ENCODE measurements around the gene HPS1.

Gene HPS1

GRCh38 chr10:98370831-98371820, 75.6 kb downstream of the HPS1 start:
- FAIRE-seq (no peak), DNase-seq (ENCODE audit: insufficient read length, low spot score) (no peak)

GRCh38 chr10:98369801-98370200, 76.9 kb downstream of the HPS1 start:
- FAIRE-seq (no peak), DNase-seq (ENCODE audit: insufficient read length, low spot score) (no peak)

GRCh38 chr10:98368644-98369043, 78.1 kb downstream of the HPS1 start:
- FAIRE-seq, result no peak
- DNase-seq (ENCODE audit: insufficient read length, low spot score), result no peak

- FAIRE-seq (no peak), DNase-seq (ENCODE audit: insufficient read length, low spot score) (no peak)
Observed at GRCh38 chr10:98367604-98368451, 78.9 kb downstream of the HPS1 start.
